ENCODE data around the gene TUBGCP2. TPM values are rescaled to one million over a fixed set of nuclear protein-coding genes. Genes with fewer than 3 reads are reported as not detected.

TUBGCP2 gene
- total RNA-seq, 1 experiment from 2014 or later: 52.4 TPM

GRCh38 chr10:133279326-133280226 is 29.1 kb downstream of the TUBGCP2 start:
- no peak overlapping the region for H2BK12ac ChIP-seq (ENCODE audit: insufficient read length, low read depth, low read length)
- Mint-ChIP-seq H3K4me3 (no peak overlapping the region), H3K27ac (no peak overlapping the region), H3K9me3 (no peaks in the 10 kb centered on the region), H3K27me3 (ENCODE audit: low read depth) (peaks cover 11% of the 10 kb centered on the region), H3K36me3 (ENCODE audit: insufficient read depth in 1 of 3, low read depth in 3 of 3) (peaks cover 10 to 37% (median 26%) of the 10 kb centered on the region in 3 experiments; a peak in 6 of 7 replicates), H3K4me1 (peaks cover 3 to 7% of the 10 kb centered on the region in 2 experiments; a peak in 3 of 4 replicates)
- H3K56ac ChIP-seq (ENCODE audit: insufficient read length, low read depth, low read length): no peak overlapping the region
- H2BK15ac ChIP-seq (ENCODE audit: low read depth, low read length): no peak overlapping the region
- no peak overlapping the region for H3K23ac ChIP-seq (ENCODE audit: insufficient read length, low read depth, low read length)
- WGBS (ENCODE audit: extremely low coverage, insufficient read length, low lambda C conversion rate): no CpG with 5 or more reads among the region's 24 CpGs
- no peak overlapping the region for H3K18ac ChIP-seq (ENCODE audit: insufficient read length, low read depth, low read length)
- H2AFZ ChIP-seq (ENCODE audit: low read length): no peak overlapping the region
- H3K9ac ChIP-seq (ENCODE audit: extremely low read depth, insufficient read length, low read length): no peak overlapping the region
- no peak overlapping the region for H2AK5ac ChIP-seq (ENCODE audit: insufficient read length, low read length)
- no peaks in the 10 kb centered on the region for H3K79me2 ChIP-seq (ENCODE audit: insufficient read depth, low read length)
- no peak overlapping the region for H4K91ac ChIP-seq (ENCODE audit: insufficient read length, low read depth, low read length)
- H3K27ac ChIP-seq (ENCODE audit: insufficient read length, low read depth, low read length): no peak overlapping the region
- H3K79me1 ChIP-seq (ENCODE audit: insufficient read depth, low read depth, low read length, poor library complexity, severe bottlenecking): no peaks in the 10 kb centered on the region
- H2BK120ac ChIP-seq (ENCODE audit: low read depth, low read length, poor library complexity, severe bottlenecking): no peak overlapping the region
- H4K8ac ChIP-seq (replicated peaks; ENCODE audit: insufficient read length, low read depth, low read length): no peak overlapping the region
- no peaks in the 10 kb centered on the region for H3K9me3 ChIP-seq (ENCODE audit: control insufficient read depth, low read depth, low read length)
- no peak for DNase-seq
- no peaks in the 10 kb centered on the region for H3K4me1 ChIP-seq (ENCODE audit: insufficient read depth, low read length)
- no peak overlapping the region for H3T11ph ChIP-seq (ENCODE audit: low read length)
- H3K4me2 ChIP-seq (ENCODE audit: insufficient read depth, insufficient read length, low read length): no peak overlapping the region
- no peak overlapping the region for H2BK20ac ChIP-seq (ENCODE audit: low read depth, low read length, poor library complexity, severe bottlenecking)
- no peaks in the 10 kb centered on the region; the same call in 1 of the 2 replicates for H3K27me3 ChIP-seq (ENCODE audit: insufficient read depth, low read length)
- H3K14ac ChIP-seq (ENCODE audit: insufficient read depth, low read length): no peak overlapping the region
- H4K5ac ChIP-seq (ENCODE audit: insufficient read length, low read depth, low read length): no peak overlapping the region
- H3K4ac ChIP-seq (ENCODE audit: low read depth, low read length): no peak overlapping the region
- no peak for TF ChIP-seq CTCF (conservative IDR thresholded peaks at IDR 0.05)
- peaks cover 7% of the 10 kb centered on the region for H3K23me2 ChIP-seq (ENCODE audit: insufficient read length, low read depth, low read length, poor library complexity, severe bottlenecking)
- no peak overlapping the region for H2BK5ac ChIP-seq (ENCODE audit: insufficient read length, low read length)
- H4K20me1 ChIP-seq (ENCODE audit: control insufficient read depth, insufficient read depth, insufficient read length): no peaks in the 10 kb centered on the region

Data from H9 (cell line).